ENCODE data around the gene POC5. TPM values are rescaled to one million over a fixed set of nuclear protein-coding genes. Genes with fewer than 3 reads are reported as not detected.
"Not testable (repeated sequence)": the region's sequence is repeated elsewhere in the genome, so short reads cannot be mapped to it uniquely, and the experiment has no call there.

The POC5 gene
- total RNA-seq, 1 donor from 2014 or later: 15.1 TPM

DNA sequence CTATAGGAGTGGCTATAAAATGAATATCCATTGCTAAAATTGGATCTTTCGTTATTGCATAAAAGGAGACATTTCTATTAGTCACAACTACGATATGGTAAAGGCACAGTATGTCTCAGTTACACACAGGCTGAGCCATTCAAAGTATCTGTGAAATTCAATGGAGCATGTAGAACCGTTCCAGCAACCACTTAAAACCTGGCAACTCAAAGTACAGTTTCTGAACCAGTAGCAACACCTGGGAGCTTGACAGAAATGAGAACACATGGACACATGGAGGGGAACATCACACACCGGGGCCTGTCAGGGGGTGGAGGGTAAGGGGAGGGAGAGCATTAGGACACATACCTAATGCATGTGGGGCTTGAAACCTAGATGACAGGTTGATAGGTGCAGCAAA lies 15.4 kb downstream of the POC5 start:
- DNase-seq (ENCODE audit: low spot score): no peak

DNA sequence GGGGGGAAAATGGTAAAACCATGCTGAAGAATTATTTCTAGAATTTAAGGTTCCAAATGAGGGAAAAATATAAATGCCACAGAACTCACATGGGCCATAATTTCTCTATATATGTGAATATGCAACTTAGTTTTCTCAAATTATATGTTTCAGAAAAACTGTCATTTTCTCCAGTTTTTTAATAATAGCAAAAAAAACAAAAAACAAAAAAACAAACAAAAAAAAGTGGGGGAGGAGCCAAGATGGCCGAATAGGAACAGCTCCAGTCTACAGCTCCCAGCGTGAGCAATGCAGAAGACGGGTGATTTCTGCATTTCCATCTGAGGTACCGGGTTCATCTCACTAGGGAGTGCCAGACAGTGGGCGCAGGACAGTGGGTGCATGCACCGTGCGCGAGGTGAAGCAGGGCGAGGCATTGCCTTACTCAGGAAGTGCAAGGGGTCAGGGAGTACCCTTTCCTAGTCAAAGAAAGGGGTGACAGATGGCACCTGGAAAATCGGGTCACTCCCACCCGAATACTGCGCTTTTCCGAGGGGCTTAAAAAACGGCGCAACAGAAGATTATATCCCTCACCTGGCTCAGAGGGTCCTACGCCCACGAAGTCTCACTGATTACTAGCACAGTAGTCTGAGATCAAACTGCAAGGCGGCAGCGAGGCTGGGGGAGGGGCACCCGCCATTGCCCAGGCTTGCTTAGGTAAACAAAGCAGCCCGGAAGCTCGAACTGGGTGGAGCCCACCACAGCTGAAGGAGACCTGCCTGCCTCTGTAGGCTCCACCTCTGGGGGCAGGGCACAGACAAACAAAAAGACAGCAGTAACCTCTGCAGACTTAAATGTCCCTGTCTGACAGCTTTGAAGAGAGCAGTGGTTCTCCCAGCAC lies 21.5 kb downstream of the POC5 start:
- DNase-seq (ENCODE audit: low spot score): not testable (repeated sequence)

DNA sequence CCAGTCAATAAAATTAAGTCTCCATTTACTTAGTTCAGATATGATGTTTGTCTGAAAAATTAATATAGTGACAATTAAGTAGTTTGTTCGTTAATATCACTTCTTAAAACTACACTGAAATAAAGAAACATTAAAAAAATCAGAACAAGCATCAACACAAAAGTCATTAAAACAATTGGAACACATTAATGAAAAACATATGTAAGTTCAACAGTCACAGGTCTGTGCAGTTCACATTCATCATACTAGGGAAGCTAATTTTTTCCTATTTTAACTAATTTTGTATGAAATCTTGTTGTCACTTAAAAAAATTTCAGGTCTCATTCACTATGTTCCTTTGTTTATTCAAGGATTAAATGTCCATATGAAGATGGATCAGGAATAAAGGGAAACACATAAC lies 22.5 kb downstream of the POC5 start:
- no peak for DNase-seq (ENCODE audit: low spot score)

- no peak for DNase-seq (ENCODE audit: low spot score)
Measured at GRCh38 chr5:75690669-75691068, 26.6 kb downstream of the POC5 start.

DNA sequence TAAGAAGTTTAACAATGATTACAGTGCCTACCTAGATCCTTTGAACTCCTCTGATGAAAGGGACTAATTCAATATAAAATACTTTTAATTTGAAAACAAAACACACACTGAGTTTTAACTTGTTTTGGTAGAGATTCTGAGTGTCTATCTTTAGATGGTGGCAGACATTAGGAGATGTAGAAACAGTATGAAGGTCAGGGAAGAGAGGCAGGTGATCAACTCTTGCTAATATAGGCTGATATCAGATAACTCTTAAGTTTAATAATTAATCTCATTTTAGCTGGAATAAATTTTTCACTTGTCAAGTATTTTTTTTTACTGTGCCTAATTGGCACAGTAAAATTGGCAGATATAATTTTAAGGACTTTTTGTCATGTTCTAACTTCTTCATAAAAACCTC lies 30.8 kb downstream of the POC5 start:
- no peak for DNase-seq (ENCODE audit: low spot score)

- DNase-seq (ENCODE audit: low spot score): no peak
Measured at GRCh38 chr5:75685141-75685540, 32.1 kb downstream of the POC5 start.

DNA sequence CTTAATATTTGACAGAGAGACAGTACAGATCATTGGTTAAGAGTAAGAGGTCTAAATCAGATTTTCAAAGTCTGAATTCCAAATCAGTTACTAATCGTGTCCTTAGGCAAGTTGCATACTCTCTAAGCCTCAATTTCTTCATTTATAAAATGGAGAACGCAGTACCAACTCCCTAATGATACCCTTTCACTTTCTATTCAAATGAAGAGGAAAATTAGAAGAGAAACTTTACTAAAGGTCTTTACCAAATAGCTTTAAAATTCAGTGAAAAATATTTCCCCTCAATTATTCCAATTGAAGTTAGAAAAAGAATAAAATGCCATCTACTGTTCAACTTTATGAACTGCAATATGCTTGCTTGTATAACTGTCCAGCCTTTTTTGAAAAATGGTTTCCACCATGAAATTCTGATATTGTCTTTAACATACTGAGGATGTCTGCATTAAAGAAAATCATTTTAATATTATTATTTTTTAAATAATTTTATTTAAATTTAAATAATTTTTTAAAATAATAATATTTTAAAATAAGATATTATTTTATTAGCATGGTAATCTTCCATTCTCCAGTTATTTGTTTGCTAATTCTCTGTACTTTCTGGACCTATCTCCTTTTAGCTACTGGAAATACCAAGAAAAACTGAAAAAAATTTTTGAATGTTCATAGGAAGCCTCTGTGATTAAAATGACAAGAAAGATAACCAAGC lies 36.0 kb downstream of the POC5 start:
- DNase-seq (ENCODE audit: low spot score): no peak

- no peak for DNase-seq (ENCODE audit: low spot score)
Measured at GRCh38 chr5:75678155-75678554, 39.1 kb downstream of the POC5 start.

DNA sequence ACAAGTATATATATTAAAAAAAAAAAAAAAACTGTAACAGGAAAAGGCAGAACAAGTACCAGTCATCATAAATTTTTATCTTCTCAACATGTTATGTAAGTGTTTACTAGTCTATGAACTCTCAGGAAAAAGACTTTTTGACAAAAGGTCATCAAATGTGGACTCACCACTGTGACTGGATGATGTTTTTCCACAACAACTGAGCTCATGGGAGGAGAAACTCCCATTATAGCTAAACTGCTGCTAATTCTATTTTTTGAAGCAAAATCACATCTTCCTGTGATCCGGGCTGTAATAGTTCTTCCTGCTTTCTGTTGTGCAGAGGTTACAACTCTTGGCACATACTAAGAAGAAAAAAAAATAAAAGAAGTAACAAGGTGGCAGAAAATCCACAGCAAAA lies 39.6 kb downstream of the POC5 start:
- no peak for DNase-seq (ENCODE audit: low spot score)

DNA sequence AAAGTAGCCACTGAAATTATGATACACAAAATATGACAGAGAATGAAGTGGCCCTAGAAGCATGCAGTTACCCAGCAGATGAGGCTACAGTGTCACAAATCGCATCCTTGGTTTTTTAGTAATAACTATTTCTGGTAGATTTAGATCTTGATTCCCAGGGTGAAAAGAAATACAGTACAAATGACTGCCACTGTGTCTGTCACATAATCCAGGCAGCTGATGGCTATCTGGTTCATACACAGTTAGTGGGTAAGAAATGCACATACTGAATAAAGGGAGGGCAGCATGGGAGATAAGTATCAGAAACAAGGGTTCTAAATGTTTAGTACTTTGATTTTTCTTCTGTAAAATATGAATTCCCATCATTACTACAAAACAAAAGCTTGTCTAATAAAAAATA lies 41.5 kb downstream of the POC5 start:
- no peak for DNase-seq (ENCODE audit: low spot score)

DNA sequence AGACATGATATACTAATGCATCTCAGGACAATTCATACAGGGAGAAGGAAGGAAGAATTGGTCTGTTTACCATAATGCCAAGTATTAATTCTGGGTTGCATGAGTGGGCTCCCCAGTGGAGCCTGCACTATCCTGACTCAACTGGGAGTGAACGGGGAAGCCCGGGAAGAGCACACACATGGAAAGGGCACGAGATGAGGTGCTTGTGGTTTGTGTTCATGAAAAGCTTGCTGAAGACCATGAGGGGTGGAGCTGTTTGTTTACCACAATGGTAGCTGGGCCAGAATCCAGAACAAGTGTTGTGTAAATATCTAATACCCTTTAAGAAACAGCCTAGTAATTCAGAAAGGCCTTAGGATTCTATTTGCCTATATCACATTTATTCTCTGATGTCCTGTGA lies 44.6 kb downstream of the POC5 start:
- DNase-seq (ENCODE audit: low spot score): no peak

GRCh38 chr5:75671506-75671905 lies 45.7 kb downstream of the POC5 start:
- DNase-seq (ENCODE audit: low spot score): no peak

GRCh38 chr5:75670577-75670976 lies 46.7 kb downstream of the POC5 start:
- no peak for DNase-seq (ENCODE audit: low spot score)

DNA sequence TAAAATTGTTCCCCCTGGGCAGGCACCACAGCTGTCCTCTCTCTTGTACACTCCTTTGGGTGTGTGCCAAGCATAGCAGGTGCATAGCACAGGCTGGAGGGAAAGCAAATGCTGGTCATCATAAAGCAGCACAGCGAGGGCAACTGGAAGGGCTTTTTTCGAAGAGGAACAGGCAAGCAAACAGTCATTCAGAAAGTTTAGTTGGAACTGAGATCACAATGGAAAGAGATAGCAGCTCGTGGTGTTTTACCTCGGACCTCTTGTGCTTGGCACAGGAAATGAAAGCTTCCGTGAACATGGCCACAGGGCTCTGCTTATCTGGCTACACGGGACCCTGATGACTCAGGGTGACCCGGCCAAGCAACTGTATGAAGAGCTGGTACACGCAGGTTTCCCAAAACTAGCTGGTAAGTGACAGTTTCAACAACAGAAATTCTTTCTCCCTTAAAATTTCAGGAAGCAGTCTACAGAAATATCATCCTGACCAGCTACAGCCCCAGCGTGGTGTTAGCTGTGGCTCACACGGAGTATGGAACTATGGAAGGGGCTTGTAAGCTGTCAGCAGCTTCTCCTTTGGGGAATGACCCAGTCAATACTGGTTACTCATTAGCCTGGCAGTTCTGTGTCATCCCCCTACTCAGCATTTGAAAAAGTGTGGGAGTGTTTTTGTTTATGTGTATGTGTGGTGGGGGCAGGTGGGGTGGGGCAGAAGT lies 48.1 kb downstream of the POC5 start:
- DNase-seq (ENCODE audit: low spot score): no peak

DNA sequence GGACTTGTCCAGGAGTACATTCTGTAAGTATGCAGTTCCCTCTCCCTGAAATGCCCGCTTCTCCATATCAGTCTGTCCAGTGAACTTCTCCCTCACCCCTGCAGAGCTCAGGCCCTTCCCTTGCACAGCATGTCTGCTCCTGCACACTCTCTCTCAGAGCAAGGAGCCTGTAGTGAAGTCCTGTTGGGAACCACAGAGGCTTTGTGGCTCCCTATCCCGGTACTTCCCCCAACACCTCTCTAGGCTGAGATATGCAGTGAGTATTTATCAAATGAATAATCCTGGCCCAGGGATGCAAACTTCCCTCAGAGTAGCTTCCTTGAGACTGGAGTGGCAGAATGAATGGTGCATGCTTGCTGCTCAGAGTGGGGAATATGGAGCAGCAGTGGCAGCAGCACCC lies 48.8 kb downstream of the POC5 start:
- no peak for DNase-seq (ENCODE audit: low spot score)

DNA sequence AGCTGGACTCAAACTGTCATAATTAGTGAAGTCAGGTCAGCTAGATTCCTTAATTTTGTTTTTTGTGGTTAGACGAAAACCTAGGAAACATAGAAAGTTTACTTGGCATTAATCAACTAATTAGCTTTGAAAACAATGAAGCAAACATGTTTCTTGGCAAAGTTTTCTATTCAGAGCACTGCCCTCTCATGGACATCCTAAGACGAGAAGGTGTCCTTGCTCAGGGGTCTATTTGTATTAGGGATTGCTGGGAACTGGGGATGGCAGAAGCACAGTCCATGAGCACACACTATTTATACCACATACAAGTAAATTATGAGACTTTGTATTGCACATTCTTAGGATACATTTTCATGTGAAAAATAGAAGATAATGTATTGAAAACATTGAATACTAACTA lies 49.7 kb downstream of the POC5 start:
- no peak for DNase-seq (ENCODE audit: low spot score)

DNA sequence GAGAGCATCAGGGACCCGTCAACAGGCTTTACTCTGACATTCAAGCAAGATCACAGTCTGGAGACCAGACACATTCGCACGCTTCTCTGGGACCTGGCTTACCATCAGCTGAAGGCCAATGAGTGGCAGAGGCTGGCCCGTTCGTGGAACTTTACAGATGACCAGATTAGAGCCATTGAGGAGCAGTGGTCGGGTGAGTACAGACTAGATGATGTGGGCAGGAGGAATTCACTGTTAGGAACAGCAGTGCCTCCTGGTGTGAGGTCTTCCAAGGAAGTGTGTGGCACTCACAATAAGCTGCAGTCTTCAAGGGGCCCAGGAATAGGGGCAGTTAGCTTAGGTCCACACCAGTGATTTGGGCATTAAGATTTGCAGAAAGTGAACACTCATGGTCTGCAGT lies 50.4 kb downstream of the POC5 start:
- no peak for DNase-seq (ENCODE audit: low spot score)

GRCh38 chr5:75664979-75665378 lies 52.3 kb downstream of the POC5 start:
- no peak for DNase-seq (ENCODE audit: low spot score)

GRCh38 chr5:75663579-75664284 lies 53.5 kb downstream of the POC5 start:
- no peak for DNase-seq (ENCODE audit: low spot score)

GRCh38 chr5:75662061-75662460 lies 55.2 kb downstream of the POC5 start:
- no peak for DNase-seq (ENCODE audit: low spot score)

DNA sequence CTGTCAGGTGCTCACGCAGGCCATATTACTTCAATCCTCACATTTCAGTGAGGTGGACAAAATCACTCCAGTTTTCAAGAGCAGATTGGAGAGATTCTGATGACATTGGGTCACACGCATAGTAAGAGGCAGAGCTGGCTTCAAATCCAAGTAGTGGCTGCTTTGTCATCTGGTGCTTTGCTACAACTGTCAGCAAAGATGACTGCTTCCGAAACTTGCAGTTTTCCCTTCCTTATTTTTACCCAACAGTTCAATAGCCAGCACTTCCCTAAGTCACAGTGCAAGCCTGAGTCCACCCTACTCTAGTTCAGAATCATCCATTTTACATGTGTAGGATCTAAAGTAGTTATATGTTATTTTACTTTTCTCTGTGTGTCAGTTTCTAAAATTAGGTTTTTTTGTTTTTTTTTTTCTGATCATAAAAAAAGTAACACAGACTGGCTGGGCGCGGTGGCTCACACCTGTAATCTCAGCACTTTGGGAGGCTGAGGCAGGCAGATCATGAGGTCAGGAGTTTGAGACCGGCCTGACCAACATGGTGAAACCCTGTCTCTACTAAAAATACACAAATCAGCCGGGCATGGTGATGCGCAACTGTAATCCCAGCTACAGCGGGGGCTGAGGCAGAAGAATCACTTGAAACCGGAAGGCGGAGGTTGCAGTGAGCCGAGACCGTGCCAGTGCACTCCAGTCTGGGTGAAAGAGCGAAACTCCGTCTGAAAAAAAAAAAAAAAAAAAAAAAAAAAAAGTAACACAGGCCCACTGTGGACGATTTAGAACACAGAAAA lies 56.4 kb downstream of the POC5 start:
- DNase-seq (ENCODE audit: low spot score): no peak
